Tibial artery (tissue), 4 donors: ENCODE measurements around the gene RWDD2A.
A peak's percentile ranks its signal among the peaks of the same experiment; 100 is the strongest.

Experiments used
- DNase-seq, 2 donors: peaks; one replicate each; pipeline ENCODE4 v3.0.0-alpha.2; 2019
- H3K27ac ChIP-seq, 2 donors: fragments of 200-600 bp; sonication (generic) in 1 of 2; 1 replicate in 1 of 2; 2 replicates in 1 of 2; pipeline ENCODE4 v1.5.1; 2018 to 2019; ENCODE audit warnings: mild to moderate bottlenecking in 1 of 2
- H3K27me3 ChIP-seq, 2 donors: fragments of 200-600 bp; sonication (generic) in 1 of 2; one replicate each; pipeline versions ENCODE4 v1.5.1 to v1.6.0; 2016 to 2019
- H3K36me3 ChIP-seq, 3 donors: fragments of 200-600 bp; sonication (generic) in 2 of 3; one replicate each; pipeline ENCODE4 v1.5.1; 2016 to 2019; ENCODE audit warnings: mild to moderate bottlenecking in 2 of 3
- H3K4me1 ChIP-seq, 4 donors: fragments of 200-600 bp; sonication (generic) in 2 of 4; 1 replicate in 3 of 4; 2 replicates in 1 of 4; pipeline ENCODE4 v1.5.1; 2016 to 2019
- H3K4me3 ChIP-seq, 2 donors: fragments of 200-600 bp; sonication (generic) in 1 of 2; 1 replicate in 1 of 2; 2 replicates in 1 of 2; pipeline ENCODE4 v1.5.1; 2018 to 2019; ENCODE audit warnings: mild to moderate bottlenecking in 2 of 2
- H3K9me3 ChIP-seq, 3 donors: fragments of 200-600 bp; sonication (generic) in 1 of 3; one replicate each; pipeline ENCODE4 v1.5.1; 2016 to 2019
- intact Hi-C: fragments of 100-400 bp; cut with DNase I; formaldehyde crosslinking; loops from one replicate; pipeline ENCODE4 v1.15.0; 2023; ENCODE audit warnings: low total_unique reads
- TF ChIP-seq, protein P1 (sequence below), 2 experiments: fragments of 200-600 bp in 1 of 2; fragments of 450-650 bp in 1 of 2; IDR thresholded peaks; one replicate each; pipeline ENCODE4 v1.5.1; 2017 to 2019; ENCODE audit warnings: antibody characterized with exemption in 2 of 2, mild to moderate bottlenecking in 1 of 2, moderate library complexity in 1 of 2

Gene RWDD2A

DNA sequence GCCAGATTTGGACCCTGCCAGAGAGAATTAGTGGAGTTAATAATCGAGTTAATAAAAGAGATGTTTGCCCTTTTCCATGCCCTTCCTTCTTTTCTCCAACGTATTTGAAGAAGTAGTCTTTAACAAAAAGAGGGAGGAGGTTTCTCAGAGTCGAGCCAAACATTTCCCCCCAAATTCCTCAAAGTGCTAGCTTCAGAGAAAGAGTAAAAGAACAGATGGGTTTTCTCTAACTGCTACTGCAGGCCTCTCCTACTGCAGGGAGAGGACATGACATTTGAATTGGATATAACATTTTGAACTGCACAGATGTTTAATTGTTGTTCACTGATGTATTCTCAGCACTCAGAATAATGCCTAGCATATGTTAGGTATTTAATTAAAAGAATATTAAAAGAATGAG is 25.5 kb downstream of the RWDD2A start:
- Histone ChIP-seq H3K36me3 (no peaks in the 10 kb centered on the region), H3K4me1 (no peaks in the 10 kb centered on the region), H3K9me3 (no peaks in the 10 kb centered on the region), H3K27ac (no peak overlapping the region), H3K4me3 (no peak overlapping the region), H3K27me3 (no peaks in the 10 kb centered on the region)
- TF ChIP-seq, protein P1, sequence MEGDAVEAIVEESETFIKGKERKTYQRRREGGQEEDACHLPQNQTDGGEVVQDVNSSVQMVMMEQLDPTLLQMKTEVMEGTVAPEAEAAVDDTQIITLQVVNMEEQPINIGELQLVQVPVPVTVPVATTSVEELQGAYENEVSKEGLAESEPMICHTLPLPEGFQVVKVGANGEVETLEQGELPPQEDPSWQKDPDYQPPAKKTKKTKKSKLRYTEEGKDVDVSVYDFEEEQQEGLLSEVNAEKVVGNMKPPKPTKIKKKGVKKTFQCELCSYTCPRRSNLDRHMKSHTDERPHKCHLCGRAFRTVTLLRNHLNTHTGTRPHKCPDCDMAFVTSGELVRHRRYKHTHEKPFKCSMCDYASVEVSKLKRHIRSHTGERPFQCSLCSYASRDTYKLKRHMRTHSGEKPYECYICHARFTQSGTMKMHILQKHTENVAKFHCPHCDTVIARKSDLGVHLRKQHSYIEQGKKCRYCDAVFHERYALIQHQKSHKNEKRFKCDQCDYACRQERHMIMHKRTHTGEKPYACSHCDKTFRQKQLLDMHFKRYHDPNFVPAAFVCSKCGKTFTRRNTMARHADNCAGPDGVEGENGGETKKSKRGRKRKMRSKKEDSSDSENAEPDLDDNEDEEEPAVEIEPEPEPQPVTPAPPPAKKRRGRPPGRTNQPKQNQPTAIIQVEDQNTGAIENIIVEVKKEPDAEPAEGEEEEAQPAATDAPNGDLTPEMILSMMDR (IDR thresholded peaks at IDR 0.05): no peak
- intact Hi-C loops: loop anchor here (2.0 kb wide), 1 partner anchor 152 kb away; the partner anchor contains the start of gene DOP1A
- no peak for DNase-seq

DNA sequence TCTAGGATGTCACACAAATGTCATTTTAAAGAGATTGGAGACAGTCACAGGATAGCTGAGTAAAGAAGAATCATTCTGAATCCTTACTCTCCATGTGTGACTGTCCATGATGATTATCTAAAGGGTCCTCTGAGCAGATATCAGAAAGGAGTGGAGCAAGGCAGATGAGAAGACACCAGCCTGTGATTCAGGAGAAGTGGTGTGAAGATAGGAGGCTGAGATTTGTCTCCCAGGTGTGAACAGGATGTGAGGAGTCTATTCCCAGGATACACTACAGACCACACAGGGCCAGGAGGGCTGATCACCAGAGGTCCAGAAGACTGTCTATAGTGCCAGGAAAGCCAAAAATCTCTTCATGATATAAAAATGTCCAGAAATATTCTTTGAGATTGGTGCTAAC is 27.0 kb downstream of the RWDD2A start:
- Histone ChIP-seq H3K4me1 (no peaks in the 10 kb centered on the region), H3K36me3 (no peaks in the 10 kb centered on the region), H3K4me3 (no peak overlapping the region), H3K27me3 (no peaks in the 10 kb centered on the region), H3K27ac (no peak overlapping the region), H3K9me3 (no peaks in the 10 kb centered on the region)
- intact Hi-C loops: loop anchor here (5.0 kb wide), 1 partner anchor 292 kb away; the partner anchor contains the start of gene PRSS35
- TF ChIP-seq, protein P1 (IDR thresholded peaks at IDR 0.05): no peak
- no peak for DNase-seq

DNA sequence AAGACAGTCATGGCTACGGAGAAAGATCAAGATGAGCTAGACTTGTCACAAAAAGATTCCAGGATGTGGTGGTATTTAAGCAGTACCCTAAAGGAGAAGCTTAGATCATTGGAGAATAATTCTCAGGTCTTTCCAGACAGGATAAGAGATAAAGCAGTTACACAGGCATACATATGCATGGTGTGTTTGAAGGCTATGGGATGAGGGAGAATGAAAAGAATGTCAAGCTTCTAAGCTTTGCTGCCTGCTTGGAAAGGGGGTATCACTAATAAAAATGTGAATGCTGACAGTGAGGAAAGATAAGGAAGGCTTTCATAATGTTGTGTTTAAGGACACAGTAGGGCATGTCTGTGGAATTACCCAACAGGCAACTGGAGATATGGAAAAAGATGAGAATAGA is 28.1 kb downstream of the RWDD2A start:
- Histone ChIP-seq H3K27me3 (no peaks in the 10 kb centered on the region), H3K9me3 (no peaks in the 10 kb centered on the region), H3K36me3 (no peaks in the 10 kb centered on the region), H3K4me1 (peaks cover 0 to 10% (median 0%) of the 10 kb centered on the region in 4 donors), H3K27ac (no peak overlapping the region), H3K4me3 (no peak overlapping the region)
- DNase-seq: no peak
- TF ChIP-seq, protein P1 (IDR thresholded peaks at IDR 0.05): no peak
- intact Hi-C loops: loop anchor here (5.0 kb wide), 1 partner anchor 291 kb away; the partner anchor contains the start of gene PRSS35

DNA sequence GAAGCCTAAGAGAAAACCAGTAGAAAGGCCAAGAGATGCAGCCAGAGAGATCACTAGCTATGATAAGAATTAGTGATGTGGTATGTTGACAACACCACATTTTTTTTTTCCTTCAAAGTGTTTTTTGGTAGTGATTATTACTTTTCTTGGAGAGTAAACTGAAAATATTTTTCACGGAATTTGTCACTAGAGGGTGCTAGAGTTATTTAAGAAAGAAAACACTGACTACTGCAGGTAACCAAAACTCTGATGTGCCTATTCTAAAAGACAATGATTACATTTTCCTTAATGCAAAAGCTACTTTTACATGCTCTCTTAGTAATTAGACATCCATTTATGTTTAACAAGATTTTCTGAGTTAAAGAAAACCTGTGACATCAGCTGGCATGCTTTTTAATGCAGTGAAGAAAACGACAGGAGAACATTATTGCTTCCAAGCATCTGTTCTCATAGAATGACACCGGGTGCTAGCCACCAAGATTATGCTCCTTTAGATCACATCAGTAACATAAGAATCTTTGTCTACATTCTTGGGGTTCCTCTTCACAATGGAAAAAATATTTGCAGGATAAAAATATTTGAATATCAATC is 28.8 kb downstream of the RWDD2A start:
- Histone ChIP-seq H3K4me3 (no peak overlapping the region), H3K36me3 (no peaks in the 10 kb centered on the region), H3K27ac (no peak overlapping the region), H3K9me3 (no peaks in the 10 kb centered on the region), H3K27me3 (no peaks in the 10 kb centered on the region), H3K4me1 (peaks cover 0 to 17% (median 1%) of the 10 kb centered on the region in 4 donors)
- TF ChIP-seq, protein P1 (IDR thresholded peaks at IDR 0.05): peak; percentile 45 to 58
- no peak for DNase-seq
- intact Hi-C loops: loop anchor here (5.0 kb wide), 1 partner anchor 290 kb away; the partner anchor contains the start of gene PRSS35

DNA sequence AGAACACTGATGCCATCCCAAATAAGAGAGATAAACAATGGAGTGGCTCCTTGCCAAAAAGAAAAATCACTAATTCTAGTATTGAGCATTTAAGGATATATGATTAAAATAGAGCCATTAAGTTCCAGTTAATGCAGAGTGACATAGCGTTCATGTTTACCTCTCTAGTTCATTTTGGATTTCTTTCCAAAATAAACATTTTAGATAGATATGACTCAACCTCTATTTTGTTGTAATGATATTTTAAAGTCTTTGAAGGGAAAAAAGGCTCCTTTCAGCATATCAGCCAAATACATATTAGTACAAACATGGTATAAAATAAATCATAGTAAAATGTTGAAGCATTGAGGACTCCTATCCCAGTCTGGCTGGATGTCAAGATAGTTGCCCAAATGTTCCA is 33.4 kb downstream of the RWDD2A start:
- Histone ChIP-seq H3K4me1 (peaks cover 0 to 31% (median 2%) of the 10 kb centered on the region in 4 donors), H3K4me3 (no peak overlapping the region), H3K27ac (no peak overlapping the region), H3K36me3 (no peaks in the 10 kb centered on the region), H3K9me3 (no peaks in the 10 kb centered on the region), H3K27me3 (no peaks in the 10 kb centered on the region)
- DNase-seq: no peak
- intact Hi-C loops: no loop called here
- TF ChIP-seq, protein P1 (IDR thresholded peaks at IDR 0.05): no peak
